ENCODE results near the gene PPIF. TPM values are rescaled to one million over a fixed set of nuclear protein-coding genes. Genes with fewer than 3 reads are reported as not detected.

PPIF gene
- total RNA-seq, result 10 to 100 TPM; 16.8 to 21.2 TPM
- 10 to 100 TPM in 1 of 2 donors, 1 to 10 TPM in 1; 9.0 to 11.1 TPM for polyA plus RNA-seq
- long read RNA-seq, donor 1, transcript PPIF-201 (6 exons, 2,190 nt), result major isoform, 108 of 120 reads
- long read RNA-seq, donor 1, partial matches to known transcripts, result 2 of 120 reads
- long read RNA-seq, donor 1, other reads (novel, unspliced or antisense), result 8 of 120 reads
- long read RNA-seq, donor 2, transcript PPIF-201 (6 exons, 2,190 nt), result major isoform, 10 of 13 reads
- long read RNA-seq, donor 2, partial matches to known transcripts, result 1 of 13 reads
- long read RNA-seq, donor 2, other reads (novel, unspliced or antisense), result 2 of 13 reads

DNA sequence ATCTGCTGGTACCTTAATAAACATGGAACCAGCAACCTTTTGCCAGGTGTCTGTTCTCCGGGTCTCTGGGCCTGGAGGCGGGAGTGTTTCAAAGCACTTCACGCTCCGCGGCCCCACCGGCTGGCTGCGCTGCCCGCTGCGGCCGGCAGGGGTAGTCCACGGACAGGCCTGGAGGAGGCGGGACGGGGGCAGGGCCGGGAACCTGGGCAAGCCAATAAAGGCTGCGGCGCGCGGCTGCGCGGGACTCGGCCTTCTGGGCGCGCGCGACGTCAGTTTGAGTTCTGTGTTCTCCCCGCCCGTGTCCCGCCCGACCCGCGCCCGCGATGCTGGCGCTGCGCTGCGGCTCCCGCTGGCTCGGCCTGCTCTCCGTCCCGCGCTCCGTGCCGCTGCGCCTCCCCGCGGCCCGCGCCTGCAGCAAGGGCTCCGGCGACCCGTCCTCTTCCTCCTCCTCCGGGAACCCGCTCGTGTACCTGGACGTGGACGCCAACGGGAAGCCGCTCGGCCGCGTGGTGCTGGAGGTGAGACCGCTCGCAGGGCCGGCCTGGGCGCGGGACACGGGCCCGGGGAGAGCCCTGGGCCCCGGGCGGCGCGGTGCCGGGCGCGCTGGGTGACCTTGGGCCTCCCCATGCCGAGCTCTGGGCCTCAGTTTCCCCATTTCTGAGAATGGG lies at the start of gene PPIF:
TSS of gene PPIF (plus strand) at position 244 of the 668 bp plus-strand sequence. CDS start at position 324, 80 bp downstream.
- peak; percentile 96 to 99 for DNase-seq
- 0 to 1% methylated on average over 56 to 77 of the region's 77 CpGs for WGBS, 2 donors

DNA sequence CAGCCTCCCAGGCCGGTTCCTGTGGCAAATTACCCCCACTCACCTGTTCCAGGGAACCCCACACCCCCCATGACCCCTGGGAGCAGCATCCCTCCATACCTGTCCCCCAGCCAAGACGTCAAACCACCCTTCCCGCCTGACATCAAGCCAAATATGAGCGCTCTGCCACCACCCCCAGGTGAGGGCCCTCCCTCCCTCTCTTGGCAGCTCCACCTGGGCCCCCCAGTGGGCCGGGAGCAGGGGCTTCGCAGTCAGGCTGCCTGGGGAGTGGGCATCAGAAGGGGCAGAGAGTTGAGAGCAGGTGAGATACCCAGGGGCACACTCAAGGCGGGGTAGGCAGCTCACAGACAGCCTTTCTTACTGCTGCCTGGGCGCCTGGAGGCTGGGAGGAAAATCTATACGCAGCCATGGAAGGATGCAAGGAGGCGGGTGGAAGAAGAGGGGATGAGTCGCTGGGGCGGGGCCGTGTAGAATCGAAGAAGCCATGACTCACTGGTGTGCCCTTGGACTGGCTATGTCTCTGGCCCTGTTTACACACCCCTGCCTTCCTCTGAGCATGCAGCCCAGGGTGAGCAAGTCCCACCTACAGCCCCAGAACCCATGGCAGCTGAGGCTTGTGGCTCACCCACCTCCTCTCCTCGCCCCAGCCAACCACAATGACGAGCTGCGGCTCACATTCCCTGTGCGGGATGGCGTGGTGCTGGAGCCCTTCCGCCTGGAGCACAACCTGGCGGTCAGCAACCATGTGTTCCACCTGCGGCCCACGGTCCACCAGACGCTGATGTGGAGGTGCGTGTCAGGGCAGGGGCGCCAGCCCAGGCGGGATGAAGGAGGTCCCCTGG lies 48.6 kb upstream of the PPIF start:
- no peaks in the 10 kb centered on the region for H3K9me3 ChIP-seq (ENCODE audit: control insufficient read depth, low read length)
- no peaks in the 10 kb centered on the region for H3K36me3 ChIP-seq (ENCODE audit: control insufficient read depth in 1 of 2, insufficient read depth in 2 of 2, low read length in 1 of 2)
- H3K4me1 ChIP-seq (ENCODE audit: control insufficient read depth in 1 of 2, insufficient read depth in 2 of 2, low read length in 2 of 2), result no peaks in the 10 kb centered on the region
- 85 to 86% methylated on average over 27 of the region's 27 CpGs for WGBS, 2 donors
- H3K27me3 ChIP-seq (ENCODE audit: control insufficient read depth in 1 of 2, insufficient read depth in 2 of 2, low read length in 1 of 2), result no peaks in the 10 kb centered on the region
- no peak overlapping the region for H3K27ac ChIP-seq (ENCODE audit: low read depth in 1 of 2, low read length in 2 of 2)
- no peak overlapping the region for H3K4me3 ChIP-seq (ENCODE audit: low read length in 2 of 2)
- intact Hi-C loops (cut with DNase I), result no loop called here
- peak; percentile 82 to 90 for DNase-seq
- no peak for ATAC-seq (ENCODE audit: low FRiP score)

More for the DNA sequence above, at the start of gene PPIF:
- Histone ChIP-seq H3K27ac (ENCODE audit: low read depth in 1 of 2, low read length in 2 of 2) (no peak within 1 kb of the TSS), H3K27me3 (ENCODE audit: control insufficient read depth in 1 of 2, insufficient read depth in 2 of 2, low read length in 1 of 2) (no peaks in the 10 kb centered on the region), H3K9me3 (ENCODE audit: control insufficient read depth, low read length) (no peaks in the 10 kb centered on the region), H3K4me1 (ENCODE audit: control insufficient read depth in 1 of 2, insufficient read depth in 2 of 2, low read length in 2 of 2) (no peaks in the 10 kb centered on the region), H3K4me3 (ENCODE audit: low read length in 2 of 2) (peak within 1 kb of the TSS; percentile 44 to 56), H3K36me3 (ENCODE audit: control insufficient read depth in 1 of 2, insufficient read depth in 2 of 2, low read length in 1 of 2) (no peaks in the 10 kb centered on the region)
- ATAC-seq (ENCODE audit: low FRiP score), result peak; percentile 94
- intact Hi-C loops (cut with DNase I), result no loop called here

DNA sequence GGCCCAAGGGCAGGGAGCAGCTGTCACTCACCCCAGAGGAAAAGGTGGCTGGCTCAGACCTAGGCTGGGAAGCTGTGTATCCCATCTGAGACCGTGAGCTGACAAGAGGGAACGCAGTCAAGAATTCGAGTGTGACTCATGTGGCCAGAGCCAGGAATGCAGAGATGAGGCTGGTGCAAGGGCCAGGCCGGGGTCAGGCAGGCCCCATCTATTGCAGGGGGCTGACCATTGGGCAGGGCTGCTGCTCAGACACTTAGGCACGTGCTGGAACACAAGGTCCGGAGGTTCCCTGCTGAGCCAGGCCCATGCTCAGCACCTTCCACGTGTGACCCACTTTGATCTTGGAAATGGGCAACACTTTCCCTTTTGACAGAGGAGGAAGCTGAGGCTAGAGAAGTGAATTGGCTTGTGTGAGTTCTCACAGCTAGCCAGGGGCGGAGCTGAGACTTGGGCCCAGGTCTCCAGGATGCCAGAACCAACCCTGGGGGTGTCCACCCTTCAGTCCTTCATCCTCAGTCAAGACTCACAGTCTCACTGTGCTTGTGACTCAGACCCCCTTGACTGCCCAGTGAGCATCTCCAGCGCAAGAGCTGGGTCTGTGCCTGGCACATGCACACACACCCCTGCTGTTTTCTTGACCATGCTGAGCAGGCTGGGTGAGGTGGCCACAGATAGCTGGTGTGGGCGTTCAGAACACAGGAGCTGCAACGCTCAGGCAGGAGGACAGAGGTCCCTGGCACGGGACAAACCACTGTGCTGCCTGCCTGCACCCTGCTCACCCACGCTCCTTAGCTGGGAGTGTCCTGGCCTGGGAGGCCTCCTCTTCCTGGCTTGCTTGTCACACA lies 47.6 kb upstream of the PPIF start:
- peaks cover 0 to 4% of the 10 kb centered on the region in 2 donors for H3K36me3 ChIP-seq (ENCODE audit: control insufficient read depth in 1 of 2, insufficient read depth in 2 of 2, low read length in 1 of 2)
- WGBS, 2 donors, result 60 to 62% methylated on average over 13 of the region's 13 CpGs
- no peak overlapping the region for H3K4me3 ChIP-seq (ENCODE audit: low read length in 2 of 2)
- H3K27me3 ChIP-seq (ENCODE audit: control insufficient read depth in 1 of 2, insufficient read depth in 2 of 2, low read length in 1 of 2), result no peaks in the 10 kb centered on the region
- ATAC-seq (ENCODE audit: low FRiP score), result no peak
- no peaks in the 10 kb centered on the region for H3K9me3 ChIP-seq (ENCODE audit: control insufficient read depth, low read length)
- H3K4me1 ChIP-seq (ENCODE audit: control insufficient read depth in 1 of 2, insufficient read depth in 2 of 2, low read length in 2 of 2), result no peaks in the 10 kb centered on the region
- intact Hi-C loops (cut with DNase I), result no loop called here
- no peak overlapping the region for H3K27ac ChIP-seq (ENCODE audit: low read depth in 1 of 2, low read length in 2 of 2)
- DNase-seq, result peak in 1 of 2 donors; percentile 69

DNA sequence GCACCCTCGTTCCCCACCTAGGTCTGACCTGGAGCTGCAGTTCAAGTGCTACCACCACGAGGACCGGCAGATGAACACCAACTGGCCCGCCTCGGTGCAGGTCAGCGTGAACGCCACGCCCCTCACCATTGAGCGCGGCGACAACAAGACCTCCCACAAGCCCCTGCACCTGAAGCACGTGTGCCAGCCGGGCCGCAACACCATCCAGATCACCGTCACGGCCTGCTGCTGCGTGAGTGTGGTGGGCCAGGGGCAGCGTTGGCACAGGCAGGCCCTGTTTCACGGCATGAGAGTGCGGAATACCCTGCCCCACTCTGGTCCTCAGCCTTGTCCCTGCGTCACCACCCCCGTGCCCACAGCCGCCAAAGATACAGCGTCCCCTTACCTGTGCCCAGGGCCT lies 46.6 kb upstream of the PPIF start:
- WGBS, 2 donors, result 92 to 94% methylated on average over 24 of the region's 24 CpGs
- Histone ChIP-seq H3K36me3 (ENCODE audit: control insufficient read depth in 1 of 2, insufficient read depth in 2 of 2, low read length in 1 of 2) (peaks cover 0 to 4% of the 10 kb centered on the region in 2 donors), H3K27me3 (ENCODE audit: control insufficient read depth in 1 of 2, insufficient read depth in 2 of 2, low read length in 1 of 2) (no peaks in the 10 kb centered on the region), H3K4me3 (ENCODE audit: low read length in 2 of 2) (no peak overlapping the region), H3K27ac (ENCODE audit: low read depth in 1 of 2, low read length in 2 of 2) (no peak overlapping the region), H3K9me3 (ENCODE audit: control insufficient read depth, low read length) (no peaks in the 10 kb centered on the region), H3K4me1 (ENCODE audit: control insufficient read depth in 1 of 2, insufficient read depth in 2 of 2, low read length in 2 of 2) (no peaks in the 10 kb centered on the region)
- ATAC-seq (ENCODE audit: low FRiP score), result no peak
- no peak for DNase-seq
- intact Hi-C loops (cut with DNase I), result no loop called here

DNA sequence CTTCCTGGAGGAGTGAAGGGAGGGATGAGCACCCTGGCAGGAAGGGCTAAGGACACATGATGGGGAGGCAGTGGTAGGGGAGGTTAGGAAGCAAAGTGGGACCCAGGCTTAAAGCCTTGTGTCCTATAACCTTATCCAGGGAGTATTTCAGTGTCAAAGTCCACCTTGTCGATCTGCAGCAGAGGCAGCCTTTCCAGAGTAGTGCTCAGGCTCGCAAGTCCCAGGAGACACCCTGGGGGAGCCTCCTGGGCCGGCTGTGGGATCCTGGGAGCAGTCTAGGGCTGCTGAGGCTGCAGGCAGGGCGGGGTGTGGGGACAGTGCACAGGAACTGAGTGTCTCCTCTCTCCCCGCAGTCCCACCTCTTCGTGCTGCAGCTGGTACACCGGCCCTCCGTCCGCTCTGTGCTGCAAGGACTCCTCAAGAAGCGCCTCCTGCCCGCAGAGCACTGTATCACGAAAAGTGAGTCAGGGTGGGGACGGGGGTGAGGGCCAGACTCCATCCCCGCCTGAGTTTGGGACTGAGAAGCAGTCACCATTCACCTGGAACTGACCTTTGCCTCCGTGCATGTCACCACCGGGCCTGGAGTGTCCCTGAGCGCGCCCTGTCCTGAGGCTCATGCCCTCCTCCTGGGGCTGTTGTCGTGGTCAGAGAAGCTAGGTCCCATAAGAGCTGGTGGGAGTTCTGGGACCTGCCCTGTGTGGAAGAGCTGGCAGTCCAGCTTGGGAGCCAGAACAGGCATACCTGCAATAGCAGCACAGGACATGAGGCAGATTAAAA lies 45.3 kb upstream of the PPIF start:
- Histone ChIP-seq H3K27ac (ENCODE audit: low read depth in 1 of 2, low read length in 2 of 2) (no peak overlapping the region), H3K9me3 (ENCODE audit: control insufficient read depth, low read length) (no peaks in the 10 kb centered on the region), H3K27me3 (ENCODE audit: control insufficient read depth in 1 of 2, insufficient read depth in 2 of 2, low read length in 1 of 2) (no peaks in the 10 kb centered on the region), H3K36me3 (ENCODE audit: control insufficient read depth in 1 of 2, insufficient read depth in 2 of 2, low read length in 1 of 2) (peaks cover 0 to 7% of the 10 kb centered on the region in 2 donors), H3K4me1 (ENCODE audit: control insufficient read depth in 1 of 2, insufficient read depth in 2 of 2, low read length in 2 of 2) (no peaks in the 10 kb centered on the region), H3K4me3 (ENCODE audit: low read length in 2 of 2) (no peak overlapping the region)
- DNase-seq, result no peak
- no peak for ATAC-seq (ENCODE audit: low FRiP score)
- intact Hi-C loops (cut with DNase I), result no loop called here
- WGBS, 2 donors, result 89 to 91% methylated on average over 19 of the region's 19 CpGs

DNA sequence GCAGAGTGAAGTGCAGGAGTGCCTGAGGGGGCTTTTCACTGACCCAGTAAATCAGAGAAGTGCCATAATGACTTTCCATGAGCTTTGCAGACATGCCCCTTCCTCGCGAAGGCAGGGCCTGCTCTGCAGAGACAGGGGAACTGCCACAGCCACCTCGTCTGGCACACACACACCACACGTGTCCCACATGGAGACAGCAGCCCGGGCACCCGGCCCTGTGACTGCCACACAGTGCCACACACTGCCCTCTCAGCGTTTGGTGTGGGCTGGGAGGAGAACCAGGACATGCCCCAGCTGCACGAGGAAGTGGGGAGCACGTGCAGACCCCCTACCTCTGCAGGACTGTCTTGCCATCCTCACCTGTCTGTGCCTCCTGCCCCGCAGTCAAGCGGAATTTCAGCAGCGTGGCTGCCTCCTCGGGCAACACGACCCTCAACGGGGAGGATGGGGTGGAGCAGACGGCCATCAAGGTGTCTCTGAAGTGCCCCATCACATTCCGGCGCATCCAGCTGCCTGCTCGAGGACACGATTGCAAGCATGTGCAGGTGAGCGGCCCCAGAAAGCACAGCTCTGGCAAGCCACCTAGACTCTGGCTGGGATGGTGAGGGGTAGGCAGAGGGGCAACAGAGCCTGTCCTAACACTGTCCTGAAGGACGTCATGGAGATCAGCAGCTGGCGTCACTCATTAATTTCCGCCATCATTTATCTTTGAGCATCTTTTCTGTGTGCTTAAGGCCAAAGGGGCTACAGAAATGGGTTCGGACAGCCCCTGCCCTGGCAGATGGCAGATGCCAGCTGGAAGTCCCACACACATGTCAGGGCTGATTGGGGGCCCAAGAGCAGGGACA lies 43.4 kb upstream of the PPIF start:
- Histone ChIP-seq H3K4me1 (ENCODE audit: control insufficient read depth in 1 of 2, insufficient read depth in 2 of 2, low read length in 2 of 2) (no peaks in the 10 kb centered on the region), H3K9me3 (ENCODE audit: control insufficient read depth, low read length) (no peaks in the 10 kb centered on the region), H3K27me3 (ENCODE audit: control insufficient read depth in 1 of 2, insufficient read depth in 2 of 2, low read length in 1 of 2) (no peaks in the 10 kb centered on the region), H3K27ac (ENCODE audit: low read depth in 1 of 2, low read length in 2 of 2) (no peak overlapping the region), H3K4me3 (ENCODE audit: low read length in 2 of 2) (no peak overlapping the region), H3K36me3 (ENCODE audit: control insufficient read depth in 1 of 2, insufficient read depth in 2 of 2, low read length in 1 of 2) (peaks cover 0 to 9% of the 10 kb centered on the region in 2 donors)
- ATAC-seq (ENCODE audit: low FRiP score) (no peak), DNase-seq (no peak)
- intact Hi-C loops (cut with DNase I), result no loop called here
- 90 to 93% methylated on average over 25 of the region's 25 CpGs for WGBS, 2 donors

DNA sequence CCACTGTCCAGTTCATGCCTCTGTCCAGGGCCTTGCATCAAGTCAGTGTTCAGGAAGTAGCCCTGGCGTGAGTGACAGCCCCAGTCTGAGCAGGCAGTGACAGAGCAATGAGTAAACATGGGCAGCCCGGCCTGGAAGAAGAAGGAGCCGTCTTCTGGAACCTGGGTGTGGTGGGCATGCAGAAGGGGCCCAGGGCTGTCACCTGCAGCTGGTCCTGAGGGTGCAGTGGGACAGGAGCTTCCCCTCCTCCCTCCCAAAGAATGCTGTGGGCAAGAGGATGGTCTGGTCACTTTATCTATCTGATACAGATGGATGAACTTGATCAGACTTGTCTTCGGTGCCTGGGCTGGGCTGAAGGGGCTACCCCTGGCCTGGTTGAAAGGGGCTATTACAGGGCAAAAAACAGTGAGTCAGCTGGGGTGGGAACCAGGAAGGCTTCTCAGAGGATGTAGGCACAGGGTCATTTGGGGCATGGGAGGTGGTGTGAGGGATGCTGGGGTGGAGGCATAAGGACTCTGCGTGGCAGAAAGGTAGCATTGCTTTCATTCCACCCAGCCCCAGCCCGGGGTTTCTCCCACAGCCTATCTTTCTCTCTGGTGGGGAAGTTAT lies 42.7 kb upstream of the PPIF start:
- no peak overlapping the region for H3K27ac ChIP-seq (ENCODE audit: low read depth in 1 of 2, low read length in 2 of 2)
- intact Hi-C loops (cut with DNase I), result no loop called here
- no peaks in the 10 kb centered on the region for H3K4me1 ChIP-seq (ENCODE audit: control insufficient read depth in 1 of 2, insufficient read depth in 2 of 2, low read length in 2 of 2)
- no peak overlapping the region for H3K4me3 ChIP-seq (ENCODE audit: low read length in 2 of 2)
- H3K36me3 ChIP-seq (ENCODE audit: control insufficient read depth in 1 of 2, insufficient read depth in 2 of 2, low read length in 1 of 2), result peaks cover 0 to 9% of the 10 kb centered on the region in 2 donors
- no peaks in the 10 kb centered on the region for H3K9me3 ChIP-seq (ENCODE audit: control insufficient read depth, low read length)
- ATAC-seq (ENCODE audit: low FRiP score) (no peak), DNase-seq (no peak)
- H3K27me3 ChIP-seq (ENCODE audit: control insufficient read depth in 1 of 2, insufficient read depth in 2 of 2, low read length in 1 of 2), result no peaks in the 10 kb centered on the region
- 79 to 87% methylated on average over 6 of the region's 6 CpGs for WGBS, 2 donors
